Liver (tissue), 9 donors: ENCODE data around the gene ABTB2. TPM values are rescaled to one million over a fixed set of nuclear protein-coding genes. Genes with fewer than 3 reads are reported as not detected.

Experiments
- DNase-seq: peaks from one replicate; pipeline ENCODE4 v3.0.0-alpha.2; 2017; ENCODE audit warnings: low spot score
- H3K27ac ChIP-seq, 2 donors: one replicate each; pipeline ENCODE4 v1.7.0; 2013; ENCODE audit warnings: inconsistent platforms in 2 of 2, low read length in 2 of 2, control low read depth in 1 of 2, low read depth in 1 of 2, mild to moderate bottlenecking in 1 of 2
- H3K27me3 ChIP-seq, 4 donors: one replicate each; pipeline versions ENCODE4 v1.6.1 to v1.7.0; 2013; ENCODE audit warnings: low read length in 3 of 4, inconsistent platforms in 1 of 4, mild to moderate bottlenecking in 1 of 4, moderate library complexity in 1 of 4; ENCODE audit not compliant: control insufficient read depth in 4 of 4, insufficient read depth in 4 of 4
- H3K36me3 ChIP-seq, 4 donors: one replicate each; pipeline versions ENCODE4 v1.6.1 to v1.7.0; 2013; ENCODE audit warnings: low read length in 3 of 4, mild to moderate bottlenecking in 3 of 4, low read depth in 1 of 4, moderate library complexity in 1 of 4; ENCODE audit not compliant: control insufficient read depth in 4 of 4, insufficient read depth in 3 of 4
- H3K4me1 ChIP-seq, 4 donors: one replicate each; pipeline versions ENCODE4 v1.6.1 to v1.7.0; 2013; ENCODE audit warnings: low read length in 3 of 4, mild to moderate bottlenecking in 3 of 4, moderate library complexity in 1 of 4; ENCODE audit not compliant: control insufficient read depth in 4 of 4, insufficient read depth in 4 of 4
- H3K4me3 ChIP-seq, 3 donors: one replicate each; pipeline versions ENCODE4 v1.6.1 to v1.7.0; 2013; ENCODE audit warnings: low read length in 3 of 3, control low read depth in 1 of 3, low read depth in 1 of 3, mild to moderate bottlenecking in 1 of 3
- H3K9ac ChIP-seq, 2 donors: one replicate each; pipeline ENCODE4 v1.7.0; 2013; ENCODE audit warnings: low read length in 2 of 2, mild to moderate bottlenecking in 2 of 2, moderate library complexity in 2 of 2, control low read depth in 1 of 2, low read depth in 1 of 2
- H3K9me3 ChIP-seq, 4 donors: one replicate each; pipeline versions ENCODE4 v1.6.1 to v1.7.0; 2013; ENCODE audit warnings: low read length in 3 of 4; ENCODE audit not compliant: control insufficient read depth in 4 of 4
- ATF3 ChIP-seq: IDR thresholded peaks from 2 replicates; pipeline ENCODE4 v1.6.1; 2016; ENCODE audit warnings: antibody characterized with exemption
- CTCF ChIP-seq: fragments of 150-350 bp; IDR thresholded peaks from 2 replicates; pipeline ENCODE4 v1.5.1; 2017; ENCODE audit warnings: improper control_type of control experiment, low read depth, low read length; ENCODE audit not compliant: missing input control
- EGR1 ChIP-seq, 2 donors: IDR thresholded peaks; 2 replicates each; pipeline ENCODE4 v1.6.1; 2016 to 2018; ENCODE audit warnings: antibody characterized with exemption in 2 of 2, low read depth in 2 of 2
- FOXA1 ChIP-seq: IDR thresholded peaks from 2 replicates; pipeline ENCODE4 v1.6.1; 2016; ENCODE audit warnings: antibody characterized with exemption
- FOXA2 ChIP-seq: IDR thresholded peaks from 2 replicates; pipeline ENCODE4 v1.6.1; 2016; ENCODE audit warnings: antibody characterized with exemption
- GABPA ChIP-seq, 2 donors: IDR thresholded peaks in 1 of 2; conservative IDR thresholded peaks in 1 of 2; 2 replicates each; pipeline ENCODE4 v1.6.1; 2016; ENCODE audit warnings: antibody characterized with exemption in 2 of 2, mild to moderate bottlenecking in 1 of 2, moderate library complexity in 1 of 2
- HNF4A ChIP-seq, 2 donors: conservative IDR thresholded peaks; 2 replicates each; pipeline ENCODE4 v1.6.1; 2016; ENCODE audit warnings: antibody characterized with exemption in 2 of 2, mild to moderate bottlenecking in 2 of 2
- HNF4G ChIP-seq: IDR thresholded peaks from 2 replicates; pipeline ENCODE4 v1.6.1; 2016; ENCODE audit warnings: antibody characterized with exemption
- JUND ChIP-seq, 2 donors: IDR thresholded peaks; 2 replicates each; pipeline ENCODE4 v1.6.1; 2016; ENCODE audit warnings: antibody characterized with exemption in 2 of 2
- MAX ChIP-seq: IDR thresholded peaks from 2 replicates; pipeline ENCODE4 v1.6.1; 2016; ENCODE audit warnings: antibody characterized with exemption
- NR2F2 ChIP-seq: IDR thresholded peaks from 2 replicates; pipeline ENCODE4 v1.6.1; 2016; ENCODE audit warnings: antibody characterized with exemption
- RAD21 ChIP-seq, 2 donors: IDR thresholded peaks; 2 replicates each; pipeline ENCODE4 v1.6.1; 2016; ENCODE audit warnings: antibody characterized with exemption in 2 of 2, mild to moderate bottlenecking in 2 of 2
- REST ChIP-seq: IDR thresholded peaks from 2 replicates; pipeline ENCODE4 v1.6.1; 2016; ENCODE audit warnings: antibody characterized with exemption, mild to moderate bottlenecking
- RXRA ChIP-seq, 2 donors: IDR thresholded peaks; 2 replicates each; pipeline ENCODE4 v1.6.1; 2017 to 2018; ENCODE audit warnings: antibody characterized with exemption in 2 of 2, mild to moderate bottlenecking in 1 of 2
- SP1 ChIP-seq: IDR thresholded peaks from 2 replicates; pipeline ENCODE4 v1.6.1; 2018; ENCODE audit warnings: antibody characterized with exemption, mild to moderate bottlenecking
- TAF1 ChIP-seq: conservative IDR thresholded peaks from 2 replicates; pipeline ENCODE4 v1.6.1; 2016; ENCODE audit warnings: antibody characterized with exemption, mild to moderate bottlenecking
- YY1 ChIP-seq: IDR thresholded peaks from 2 replicates; pipeline ENCODE4 v1.6.1; 2016; ENCODE audit warnings: antibody characterized with exemption, mild to moderate bottlenecking
- ZBTB33 ChIP-seq: IDR thresholded peaks from 2 replicates; pipeline ENCODE4 v1.6.1; 2016; ENCODE audit warnings: antibody characterized with exemption
- WGBS: extraction: QIAGEN DNeasy Blood & Tissue Kit; methylation state at CpG from one replicate; pipeline ENCODE4 v1.1.7; 2013; 5-methylcytosine and 5-hydroxymethylcytosine counted together
- polyA plus RNA-seq, 2 donors: library from polyadenylated mRNA; stranded (reverse) in 1 of 2; unstranded in 1 of 2; fragments of 200-250 nt in 1 of 2; fragments of >200 nt in 1 of 2; fragmentation: Nextera tagmentation in 1 of 2; extraction: Ambion mirVana in 1 of 2; gene quantifications; one replicate each; pipeline versions ENCODE4 v1.2.1 to v1.2.3, GENCODE V29; 2013 to 2015
- total RNA-seq, 2 donors: library from RNA; depleted of rRNA; stranded (reverse); fragments of >200 nt; gene quantifications; one replicate each; pipeline ENCODE4 v1.2.3, GENCODE V29; 2014
- donor health status: healthy.
- donor health status: healthy.
- donor health status: healthy.
- donor health status: healthy.
- donor health status: healthy.

ABTB2 gene
- total and polyA plus RNA-seq, 4 donors, result 2.4 to 8.9 (median 6.1) TPM

GRCh38 chr11:34407121-34407813, 49.5 kb upstream of the ABTB2 start:
- no peaks in the 10 kb centered on the region for H3K36me3 ChIP-seq
- TF ChIP-seq EGR1 (IDR thresholded peaks at IDR 0.05; ENCODE audit: low read depth in 2 of 2), result no peak
- TF ChIP-seq NR2F2, result no peak
- H3K27me3 ChIP-seq, result no peaks in the 10 kb centered on the region
- H3K4me3 ChIP-seq, result no peak overlapping the region
- no peak for DNase-seq
- 38% methylated on average over 2 of the region's 2 CpGs for WGBS
- no peak overlapping the region for H3K9ac ChIP-seq
- no peaks in the 10 kb centered on the region for H3K9me3 ChIP-seq
- H3K4me1 ChIP-seq, result peaks cover 4 to 60% (median 32%) of the 10 kb centered on the region in 4 donors
- H3K27ac ChIP-seq, result peak overlapping the region; percentile 65 to 69

GRCh38 chr11:34406413-34406812, 48.6 kb upstream of the ABTB2 start:
- H3K27ac ChIP-seq, result peak overlapping the region; percentile 65 to 76
- DNase-seq, result no peak
- no peak overlapping the region for H3K4me3 ChIP-seq
- H3K36me3 ChIP-seq, result no peaks in the 10 kb centered on the region
- no peaks in the 10 kb centered on the region for H3K27me3 ChIP-seq
- no peak for TF ChIP-seq CTCF
- peak; percentile 48 for TF ChIP-seq REST
- peak; percentile 64 for TF ChIP-seq FOXA1
- TF ChIP-seq RAD21 (IDR thresholded peaks at IDR 0.05), result peak; percentile 34 to 43
- TF ChIP-seq YY1, result peak; percentile 53
- TF ChIP-seq TAF1, result no peak
- no peak for TF ChIP-seq GABPA (IDR thresholded peaks at IDR 0.05 in 1 of 2, conservative IDR thresholded peaks at IDR 0.05 in 1 of 2)
- no peak for TF ChIP-seq ATF3
- TF ChIP-seq HNF4A (conservative IDR thresholded peaks at IDR 0.05), result peak; percentile 69 to 83
- TF ChIP-seq MAX, result peak; percentile 43
- peak; percentile 50 to 79 for TF ChIP-seq RXRA (IDR thresholded peaks at IDR 0.05)
- TF ChIP-seq EGR1 (IDR thresholded peaks at IDR 0.05; ENCODE audit: low read depth in 2 of 2), result peak in 1 of 2 donors; percentile 32
- TF ChIP-seq HNF4G, result no peak
- TF ChIP-seq FOXA2, result peak; percentile 81
- TF ChIP-seq SP1, result peak; percentile 73
- no peak for TF ChIP-seq NR2F2
- TF ChIP-seq ZBTB33, result peak; percentile 49
- peak in 1 of 2 donors; percentile 56 for TF ChIP-seq JUND (IDR thresholded peaks at IDR 0.05)
- 30% methylated on average over 3 of the region's 3 CpGs for WGBS
- H3K9me3 ChIP-seq, result no peaks in the 10 kb centered on the region
- peaks cover 4 to 60% (median 32%) of the 10 kb centered on the region in 4 donors for H3K4me1 ChIP-seq
- no peak overlapping the region for H3K9ac ChIP-seq
